ENCODE measurements around the gene SEMA3F.
A peak's percentile ranks its signal among the peaks of the same experiment; 100 is the strongest.

SEMA3F gene

GRCh38 chr3:50203809-50204803, 49.0 kb downstream of the SEMA3F start:
- DNase-seq (ENCODE audit: low read depth), result no peak
- H3K4me3 ChIP-seq (ENCODE audit: low read length), result no peak overlapping the region
- TF ChIP-seq, protein P1, sequence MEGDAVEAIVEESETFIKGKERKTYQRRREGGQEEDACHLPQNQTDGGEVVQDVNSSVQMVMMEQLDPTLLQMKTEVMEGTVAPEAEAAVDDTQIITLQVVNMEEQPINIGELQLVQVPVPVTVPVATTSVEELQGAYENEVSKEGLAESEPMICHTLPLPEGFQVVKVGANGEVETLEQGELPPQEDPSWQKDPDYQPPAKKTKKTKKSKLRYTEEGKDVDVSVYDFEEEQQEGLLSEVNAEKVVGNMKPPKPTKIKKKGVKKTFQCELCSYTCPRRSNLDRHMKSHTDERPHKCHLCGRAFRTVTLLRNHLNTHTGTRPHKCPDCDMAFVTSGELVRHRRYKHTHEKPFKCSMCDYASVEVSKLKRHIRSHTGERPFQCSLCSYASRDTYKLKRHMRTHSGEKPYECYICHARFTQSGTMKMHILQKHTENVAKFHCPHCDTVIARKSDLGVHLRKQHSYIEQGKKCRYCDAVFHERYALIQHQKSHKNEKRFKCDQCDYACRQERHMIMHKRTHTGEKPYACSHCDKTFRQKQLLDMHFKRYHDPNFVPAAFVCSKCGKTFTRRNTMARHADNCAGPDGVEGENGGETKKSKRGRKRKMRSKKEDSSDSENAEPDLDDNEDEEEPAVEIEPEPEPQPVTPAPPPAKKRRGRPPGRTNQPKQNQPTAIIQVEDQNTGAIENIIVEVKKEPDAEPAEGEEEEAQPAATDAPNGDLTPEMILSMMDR (IDR thresholded peaks at IDR 0.05; ENCODE audit: insufficient read depth, low read depth, low read length, missing control alignments), result no peak

- no peak for DNase-seq (ENCODE audit: low read depth)
- H3K4me3 ChIP-seq (ENCODE audit: low read length), result peak within 1 kb of the TSS; percentile 15
- TF ChIP-seq, protein P1 (IDR thresholded peaks at IDR 0.05; ENCODE audit: insufficient read depth, low read depth, low read length, missing control alignments), result no peak
Observed at GRCh38 chr3:50204804-50205412, 49.8 kb downstream of the SEMA3F start, which contains the start of gene SLC38A3. Gene SLC38A3 (plus strand): TSS chr3:50205271. CDS start chr3:50214200, 8,929 bp downstream.

DNA sequence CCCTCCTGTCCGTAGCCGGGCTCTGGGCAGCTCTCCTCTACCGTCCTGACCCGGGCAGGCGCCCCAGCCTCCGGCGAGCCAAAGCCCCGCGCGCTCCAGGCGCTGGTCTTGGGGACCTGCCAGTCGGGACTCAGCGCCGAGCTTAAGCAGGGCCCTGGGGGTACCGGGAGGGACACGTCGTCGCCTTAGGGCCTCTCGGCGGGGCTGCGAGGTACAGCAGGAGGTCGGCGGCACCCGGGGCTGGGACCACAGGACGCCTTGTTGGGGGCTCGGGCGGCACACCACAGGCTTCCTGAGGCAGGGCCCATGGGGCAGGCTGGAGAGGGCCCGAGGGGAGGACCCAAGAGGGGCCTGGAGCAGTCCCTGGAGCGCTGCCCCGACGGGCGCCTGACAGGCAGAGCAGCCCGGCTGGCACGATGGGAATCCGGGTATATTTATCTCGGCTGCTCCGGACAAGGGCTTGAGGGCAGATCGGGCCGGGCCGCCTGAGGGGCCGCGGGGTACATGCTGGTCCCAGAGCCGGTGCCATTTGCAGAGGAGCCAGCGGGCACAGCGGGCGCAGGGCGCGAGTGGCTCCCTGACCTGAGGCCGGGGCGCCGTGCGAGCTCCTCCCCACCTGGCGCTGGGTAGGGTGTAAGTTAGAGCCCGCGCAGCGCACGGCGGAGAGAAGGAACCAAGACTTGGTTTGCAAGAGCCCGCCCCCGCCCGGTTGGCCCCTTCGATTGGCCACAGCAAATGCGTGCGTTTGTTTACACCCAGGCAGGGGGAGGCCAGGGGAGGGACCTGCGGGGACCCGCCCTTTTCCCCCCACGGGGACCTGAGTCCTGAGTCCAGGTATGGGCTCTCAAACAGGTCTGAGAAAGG, 50.5 kb downstream of the SEMA3F start:
- TF ChIP-seq, protein P1 (IDR thresholded peaks at IDR 0.05; ENCODE audit: insufficient read depth, low read depth, low read length, missing control alignments), result no peak
- DNase-seq (ENCODE audit: low read depth), result peak; percentile 52
- peak overlapping the region; percentile 15 for H3K4me3 ChIP-seq (ENCODE audit: low read length)

GRCh38 chr3:50207359-50208042, 52.4 kb downstream of the SEMA3F start:
- no peak overlapping the region for H3K4me3 ChIP-seq (ENCODE audit: low read length)
- TF ChIP-seq, protein P1 (IDR thresholded peaks at IDR 0.05; ENCODE audit: insufficient read depth, low read depth, low read length, missing control alignments), result no peak
- DNase-seq (ENCODE audit: low read depth), result no peak

DNA sequence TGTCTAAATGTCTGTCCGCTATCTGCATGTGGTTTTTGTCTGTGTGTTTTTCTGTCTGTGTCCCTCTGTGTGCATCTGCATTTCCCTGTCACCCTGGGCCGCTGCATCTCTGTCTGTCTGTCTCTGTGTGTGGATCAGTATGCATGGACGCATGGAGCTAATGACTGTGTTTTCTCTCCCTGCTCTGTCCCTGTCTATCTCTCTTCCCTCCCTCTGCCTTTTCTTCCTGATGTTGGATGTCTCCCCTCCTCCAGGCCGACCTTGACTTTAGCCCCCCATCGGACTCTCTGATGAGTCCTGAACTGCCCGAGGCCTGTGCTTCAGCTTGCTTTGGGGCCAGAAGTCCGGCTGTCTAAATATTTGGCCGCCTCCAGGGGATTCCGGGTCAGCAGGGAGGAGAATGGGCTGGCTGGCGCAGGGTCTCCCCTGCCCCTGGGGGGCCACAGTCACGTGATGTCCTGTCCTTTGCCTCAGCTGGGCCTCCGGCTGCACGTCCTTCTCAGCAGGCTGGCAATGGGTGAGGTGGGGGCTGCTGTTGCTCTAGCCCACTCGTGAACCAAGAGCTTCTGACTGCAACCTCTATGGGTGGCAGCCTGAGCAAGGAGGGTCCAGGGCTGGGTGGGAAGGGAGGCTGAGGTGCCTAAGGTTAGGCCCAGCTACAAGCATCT, 53.7 kb downstream of the SEMA3F start:
- H3K4me3 ChIP-seq (ENCODE audit: low read length), result no peak overlapping the region
- DNase-seq (ENCODE audit: low read depth), result no peak
- TF ChIP-seq, protein P1 (IDR thresholded peaks at IDR 0.05; ENCODE audit: insufficient read depth, low read depth, low read length, missing control alignments), result no peak

GRCh38 chr3:50210176-50210509, 55.0 kb downstream of the SEMA3F start:
- DNase-seq (ENCODE audit: low read depth), result no peak
- TF ChIP-seq, protein P1 (IDR thresholded peaks at IDR 0.05; ENCODE audit: insufficient read depth, low read depth, low read length, missing control alignments), result no peak
- no peak overlapping the region for H3K4me3 ChIP-seq (ENCODE audit: low read length)

All from epithelial cell of esophagus (primary cell).